Ovary (tissue), 9 donors: ENCODE measurements around the gene FAM8A1. TPM values are rescaled to one million over a fixed set of nuclear protein-coding genes. Genes with fewer than 3 reads are reported as not detected.

Experiments
- DNase-seq, 5 donors: peaks; one replicate each; pipeline ENCODE4 v3.0.0-alpha.2; 2019 to 2020
- H3K27ac ChIP-seq, 2 donors: fragments of 200-600 bp; one replicate each; pipeline versions ENCODE4 v1.5.1 to v1.8.0; 2019 to 2022
- H3K27me3 ChIP-seq: fragments of 200-600 bp; one replicate; pipeline ENCODE4 v1.8.0; 2022
- H3K36me3 ChIP-seq: fragments of 200-600 bp; sonication (generic); one replicate; pipeline ENCODE4 v1.5.1; 2019
- H3K4me1 ChIP-seq: one replicate; pipeline ENCODE4 v1.8.1; 2013; ENCODE audit warnings: mild to moderate bottlenecking, moderate library complexity; ENCODE audit not compliant: insufficient read depth
- H3K4me3 ChIP-seq: fragments of 200-600 bp; sonication (generic); one replicate; pipeline ENCODE4 v1.5.1; 2017
- H3K9me3 ChIP-seq, 2 donors: fragments of 200-600 bp in 1 of 2; sonication (generic) in 1 of 2; one replicate each; pipeline versions ENCODE4 v1.5.1 to v1.8.1; 2013 to 2019; ENCODE audit warnings: mild to moderate bottlenecking in 1 of 2, moderate library complexity in 1 of 2
- CTCF ChIP-seq, 3 donors: fragments of 450-650 bp in 2 of 3; fragments of 200-600 bp in 1 of 3; IDR thresholded peaks; one replicate each; pipeline versions ENCODE4 v1.5.1 to v1.8.0; 2016 to 2022; ENCODE audit warnings: antibody characterized with exemption in 3 of 3, mild to moderate bottlenecking in 1 of 3
- EP300 ChIP-seq: sonication (generic); formaldehyde crosslinking; IDR thresholded peaks from one replicate; pipeline ENCODE4 v1.6.1; 2017; ENCODE audit warnings: antibody characterized with exemption
- POLR2A ChIP-seq: fragments of 450-650 bp; IDR thresholded peaks from one replicate; pipeline ENCODE4 v1.6.1; 2017; ENCODE audit warnings: antibody characterized with exemption, mild to moderate bottlenecking, moderate library complexity
- WGBS, 3 donors: extraction: QIAGEN DNeasy Blood & Tissue Kit in 1 of 3; methylation state at CpG; one replicate each; pipeline versions ENCODE4 v1.1.5 to v1.1.7; 2013 to 2017; 5-methylcytosine and 5-hydroxymethylcytosine counted together
- intact Hi-C, 4 donors: fragments of 100-400 bp; cut with DNase I; formaldehyde crosslinking; loops; one replicate each; pipeline versions ENCODE4 v1.11.0 to v1.15.1; 2022 to 2023
- polyA plus RNA-seq, 2 donors: library from polyadenylated mRNA; stranded (reverse); fragments of 200-250 nt in 1 of 2; fragments of 350-450 nt in 1 of 2; fragmentation: Illumina TruSeq in 1 of 2; extraction: RNeasy Lipid Tissue Mini Kit (QIAGEN cat#74804) in 1 of 2; gene quantifications; one replicate each; pipeline ENCODE4 v1.2.3, GENCODE V29; 2013 to 2014
- total RNA-seq, 7 donors: library from RNA; depleted of rRNA in 2 of 7; stranded (reverse); fragments of >200 nt in 2 of 7; fragmentation: NEBNext Ultra II Directional in 3 of 7; extraction: Animal tissue kit (Norgen Biotek cat#: 25700) in 3 of 7; gene quantifications; one replicate each; pipeline versions ENCODE4 v1.1.0 to v1.2.4, GENCODE V29; 2016 to 2023
- donor health status: DM: no; HTN: no; CAD: no; lungs with moderate emphysema.
- donor health status: DM: no; HTN: no; CAD: no.
- donor health status: Bipolar disorder and iron deficiency.
- donor health status: DM: yes; HTN: yes; CAD: no.
- donor health status: DM: no; HTN: no; CAD: no.
- donor health status: DM: yes; HTN: yes; CAD: no.

The FAM8A1 gene
- total and polyA plus RNA-seq, 9 donors, result 25.4 to 39.7 (median 31.0) TPM

DNA sequence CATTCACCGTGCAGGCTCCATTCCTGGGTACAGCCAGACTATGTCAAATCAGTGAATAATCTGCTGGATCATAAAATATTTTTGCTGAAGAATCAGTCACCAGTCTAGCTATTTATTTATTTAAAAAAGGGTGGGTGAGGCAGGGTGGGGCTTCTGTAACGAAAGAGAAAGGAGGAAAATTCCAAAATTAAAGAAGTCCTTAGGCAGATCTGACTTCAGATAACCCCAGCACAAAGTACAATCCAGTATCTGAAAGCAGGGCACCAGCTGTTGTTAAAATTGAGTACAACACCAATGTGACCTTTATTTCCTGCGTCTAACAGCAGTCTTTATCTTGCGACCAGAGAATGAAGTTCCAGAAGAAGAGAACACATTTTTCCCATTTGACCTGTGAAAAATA lies 15.7 kb downstream of the FAM8A1 start:
- no peak for DNase-seq
- Histone ChIP-seq H3K27ac (no peak overlapping the region), H3K9me3 (no peaks in the 10 kb centered on the region), H3K4me3 (no peak overlapping the region), H3K27me3 (no peaks in the 10 kb centered on the region), H3K36me3 (no peaks in the 10 kb centered on the region), H3K4me1 (no peaks in the 10 kb centered on the region)
- intact Hi-C loops, result no loop called here
- no peak for TF ChIP-seq CTCF (IDR thresholded peaks at IDR 0.05)
- no peak for TF ChIP-seq EP300
- TF ChIP-seq POLR2A, result no peak
- whole genome bisulfite sequencing, 3 donors, result 82 to 91% (median 86%) methylated on average over 4 of the region's 4 CpGs

DNA sequence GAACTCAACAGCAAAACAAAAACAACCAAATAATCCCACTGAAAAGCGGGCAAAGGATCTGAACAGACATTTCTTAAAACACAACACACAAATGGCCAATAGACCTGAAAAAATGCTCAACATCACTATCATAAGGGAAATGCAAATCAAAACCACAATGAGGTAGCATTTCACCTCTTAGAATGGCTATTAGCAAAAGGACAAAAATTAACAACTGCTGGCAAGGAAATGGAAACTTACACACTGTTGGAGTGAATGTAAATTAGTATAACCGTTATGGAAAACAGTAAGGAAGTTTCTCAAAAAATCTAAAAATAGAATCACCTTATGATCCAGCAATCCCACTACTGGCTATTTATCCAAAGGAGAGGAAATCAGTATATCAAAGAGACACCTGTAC lies 20.9 kb downstream of the FAM8A1 start:
- Histone ChIP-seq H3K27ac (no peak overlapping the region), H3K36me3 (no peaks in the 10 kb centered on the region), H3K27me3 (no peaks in the 10 kb centered on the region), H3K4me1 (peaks cover 3% of the 10 kb centered on the region), H3K9me3 (no peaks in the 10 kb centered on the region), H3K4me3 (no peak overlapping the region)
- intact Hi-C loops, result no loop called here
- TF ChIP-seq CTCF (IDR thresholded peaks at IDR 0.05), result no peak
- no peak for TF ChIP-seq POLR2A
- no peak for TF ChIP-seq EP300
- no peak for DNase-seq
- 82 to 88% (median 87%) methylated on average over 2 of the region's 2 CpGs for WGBS, 3 donors

- Histone ChIP-seq H3K36me3 (no peaks in the 10 kb centered on the region), H3K27ac (no peak overlapping the region), H3K27me3 (no peaks in the 10 kb centered on the region), H3K4me1 (peaks cover 3% of the 10 kb centered on the region), H3K4me3 (no peak overlapping the region), H3K9me3 (no peaks in the 10 kb centered on the region)
- WGBS, 3 donors, result 64 to 81% (median 75%) methylated on average over 5 of the region's 5 CpGs
- intact Hi-C loops, result no loop called here
- TF ChIP-seq EP300 (no peak), CTCF (IDR thresholded peaks at IDR 0.05) (no peak), POLR2A (no peak)
- DNase-seq, result no peak
Observed at GRCh38 chr6:17622144-17622543, 22.0 kb downstream of the FAM8A1 start.

- no peaks in the 10 kb centered on the region for H3K27me3 ChIP-seq
- H3K4me3 ChIP-seq, result no peak overlapping the region
- intact Hi-C loops, result no loop called here
- TF ChIP-seq POLR2A (no peak), EP300 (no peak), CTCF (IDR thresholded peaks at IDR 0.05) (no peak)
- no peaks in the 10 kb centered on the region for H3K36me3 ChIP-seq
- 33 to 55% (median 41%) methylated on average over 1 of the region's 1 CpG for WGBS, 3 donors
- H3K4me1 ChIP-seq, result peaks cover 3% of the 10 kb centered on the region
- DNase-seq, result no peak
- no peak overlapping the region for H3K27ac ChIP-seq
- H3K9me3 ChIP-seq, result no peaks in the 10 kb centered on the region
Observed at GRCh38 chr6:17624396-17624795, 24.3 kb downstream of the FAM8A1 start.

DNA sequence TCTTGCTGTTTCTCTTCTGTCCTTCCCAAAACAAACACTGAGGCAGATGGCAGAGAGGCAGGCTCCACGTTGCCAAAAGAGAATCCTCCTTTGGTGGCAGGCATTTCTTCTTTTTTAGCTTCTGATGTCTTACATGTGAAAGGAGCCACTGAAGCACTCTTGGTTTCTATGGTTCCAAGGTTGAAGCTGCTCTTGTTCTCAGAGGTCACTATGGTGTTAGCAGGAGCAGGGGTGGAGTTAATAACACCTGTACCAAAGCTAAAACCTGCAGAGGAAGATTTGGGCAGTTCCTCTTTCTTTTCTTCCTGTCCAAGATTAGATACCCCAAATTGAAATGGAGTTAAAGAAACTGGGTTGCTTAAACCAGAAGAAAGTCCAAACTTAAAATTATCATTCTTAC lies 28.8 kb downstream of the FAM8A1 start:
- Histone ChIP-seq H3K4me3 (no peak overlapping the region), H3K9me3 (no peaks in the 10 kb centered on the region), H3K36me3 (no peaks in the 10 kb centered on the region), H3K27me3 (no peaks in the 10 kb centered on the region), H3K27ac (no peak overlapping the region), H3K4me1 (no peaks in the 10 kb centered on the region)
- WGBS, 3 donors, result 68 to 78% (median 71%) methylated on average over 1 of the region's 1 CpG
- TF ChIP-seq CTCF (IDR thresholded peaks at IDR 0.05) (no peak), EP300 (no peak), POLR2A (no peak)
- no peak for DNase-seq
- intact Hi-C loops, result no loop called here
